ENCODE data around the gene HOXB5.

The HOXB5 gene

GRCh38 chr17:48593126-48593829 lies at the start of gene HOXB5:
HOXB5 (minus strand) TSS chr17:48593779; CDS start chr17:48593682, 97 bp downstream.
- DNase-seq: no peak

GRCh38 chr17:48642843-48643696 lies 49.5 kb upstream of the HOXB5 start:
- no peak for DNase-seq

DNA sequence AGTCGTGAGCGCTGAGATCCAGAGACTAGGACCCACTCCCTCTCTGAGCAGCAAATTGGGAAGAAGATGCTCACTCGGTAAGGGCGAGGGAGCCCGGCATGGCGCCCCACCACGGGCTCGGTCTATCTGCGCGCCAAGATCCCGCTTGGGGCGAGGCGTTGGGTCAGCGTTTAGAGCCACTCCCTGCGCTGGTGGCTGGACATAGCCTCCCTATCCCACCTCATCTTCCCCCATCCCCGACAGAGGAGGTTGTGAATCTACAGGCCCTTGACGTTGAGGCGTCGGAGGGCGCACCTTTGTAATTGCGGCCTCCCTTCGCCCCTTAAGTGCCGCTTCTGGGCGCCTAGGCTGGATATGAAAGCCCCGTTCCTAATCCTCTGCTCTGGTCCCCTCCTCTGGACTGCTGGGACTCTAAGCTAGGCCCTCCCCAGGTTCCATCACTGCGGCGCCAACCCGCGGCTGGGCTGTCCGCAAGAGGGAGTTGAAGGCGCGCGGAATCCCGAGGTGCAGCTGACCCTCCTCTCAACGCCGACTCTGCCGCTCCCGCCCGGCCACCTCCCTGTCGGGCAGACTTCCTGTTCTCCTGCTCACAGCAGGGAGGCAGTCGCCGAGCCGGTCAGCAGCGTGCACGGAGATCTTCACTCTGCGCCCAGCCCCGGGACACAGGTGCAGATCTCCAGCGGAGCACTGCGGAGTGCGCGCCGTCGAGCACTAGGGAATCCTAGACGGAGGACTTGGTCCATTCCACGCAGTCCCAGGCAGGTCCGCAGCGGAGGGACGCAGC lies 48.7 kb upstream of the HOXB5 start:
- no peak for DNase-seq

DNA sequence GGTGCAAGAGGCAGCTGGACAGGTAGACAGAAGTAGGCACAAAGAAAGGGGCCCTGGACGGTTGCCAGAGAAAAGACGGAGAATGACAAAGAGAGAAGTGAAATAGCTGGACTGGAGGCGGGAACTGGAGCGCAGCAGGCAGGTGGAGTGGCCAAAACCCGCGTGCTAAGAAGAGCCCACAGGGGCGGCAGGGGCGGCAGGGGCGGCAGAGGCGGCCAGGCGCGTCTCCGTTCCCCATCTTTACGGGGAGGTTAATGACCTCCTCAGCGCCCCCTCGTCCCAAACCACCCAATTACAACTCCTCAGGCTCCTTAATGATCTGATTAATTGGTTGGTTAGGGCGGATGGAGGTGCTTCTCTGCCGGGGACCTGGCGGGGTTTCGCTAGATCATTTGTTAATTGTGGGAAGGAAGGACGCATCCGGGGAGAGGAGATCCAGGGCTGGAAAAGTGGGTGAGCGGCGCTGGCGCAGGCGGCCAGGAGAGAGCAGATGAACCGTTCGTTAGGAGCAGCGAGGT lies 48.0 kb upstream of the HOXB5 start:
- no peak for DNase-seq

DNA sequence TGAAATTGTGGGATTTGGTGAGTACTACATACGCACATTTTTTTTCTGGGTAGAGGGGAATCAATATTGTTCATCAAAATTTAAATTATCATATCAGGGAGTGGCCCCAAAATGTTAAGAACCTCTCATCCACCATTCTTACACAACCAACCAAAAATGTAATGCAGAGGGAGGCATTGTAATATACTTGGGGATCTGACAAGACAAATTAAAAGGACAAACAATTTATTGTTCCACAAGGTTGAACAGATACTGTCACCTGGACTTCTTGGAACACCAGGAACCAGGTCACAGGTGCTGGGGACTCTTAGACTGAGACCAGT lies 47.2 kb upstream of the HOXB5 start:
- no peak for DNase-seq

GRCh38 chr17:48639982-48640857 lies 46.6 kb upstream of the HOXB5 start:
- DNase-seq: no peak

- no peak for DNase-seq
These were observed 45.6 kb upstream of the HOXB5 start for GRCh38 chr17:48639136-48639535.

- DNase-seq: no peak
These were observed 44.0 kb upstream of the HOXB5 start for GRCh38 chr17:48637323-48638260.

DNA sequence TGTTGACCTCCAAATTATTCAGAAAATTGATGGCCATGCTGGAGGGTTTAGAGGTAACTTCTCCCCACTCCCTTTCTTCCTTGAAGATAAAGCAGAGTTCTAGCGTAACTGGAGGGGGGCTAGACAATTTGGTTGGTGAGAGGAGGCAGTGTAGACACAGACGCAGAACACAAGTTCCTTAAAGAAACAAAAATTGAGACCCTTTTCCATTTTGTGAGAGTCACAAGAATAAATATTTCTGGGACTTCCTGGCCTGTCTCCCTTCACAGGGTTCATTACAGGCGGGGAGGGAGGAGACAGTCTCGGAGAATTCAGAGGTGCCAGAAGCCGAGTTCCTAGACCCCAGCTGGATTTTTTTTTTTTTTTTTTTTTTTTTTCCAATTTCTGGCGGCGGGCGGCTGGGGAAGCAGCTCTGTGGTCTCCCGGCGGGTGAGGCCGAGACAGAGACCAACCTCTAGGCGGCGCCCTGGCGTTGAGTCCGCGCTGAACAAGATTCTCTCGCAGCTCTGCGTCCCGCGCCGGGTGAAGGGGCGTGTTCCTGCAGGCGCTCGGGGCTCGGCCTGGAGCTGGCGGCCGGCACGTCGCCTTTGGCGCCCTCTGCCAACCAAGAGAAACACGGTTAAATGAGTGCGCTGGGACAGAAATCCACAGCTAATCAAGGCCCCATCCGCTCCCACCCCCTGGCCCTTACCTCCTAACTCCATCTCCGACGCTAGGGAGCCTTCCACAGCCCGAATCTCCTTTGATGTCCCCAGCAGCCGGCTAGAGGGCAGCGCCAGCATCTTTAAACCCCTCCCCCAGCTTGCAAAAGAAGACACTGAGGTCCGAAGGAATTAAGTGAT lies 42.8 kb upstream of the HOXB5 start:
- peak; percentile 68 for DNase-seq

- DNase-seq: no peak
These were observed 41.1 kb upstream of the HOXB5 start for GRCh38 chr17:48634493-48635208.

- DNase-seq: no peak
These were observed 39.7 kb upstream of the HOXB5 start for GRCh38 chr17:48633266-48633677.

DNA sequence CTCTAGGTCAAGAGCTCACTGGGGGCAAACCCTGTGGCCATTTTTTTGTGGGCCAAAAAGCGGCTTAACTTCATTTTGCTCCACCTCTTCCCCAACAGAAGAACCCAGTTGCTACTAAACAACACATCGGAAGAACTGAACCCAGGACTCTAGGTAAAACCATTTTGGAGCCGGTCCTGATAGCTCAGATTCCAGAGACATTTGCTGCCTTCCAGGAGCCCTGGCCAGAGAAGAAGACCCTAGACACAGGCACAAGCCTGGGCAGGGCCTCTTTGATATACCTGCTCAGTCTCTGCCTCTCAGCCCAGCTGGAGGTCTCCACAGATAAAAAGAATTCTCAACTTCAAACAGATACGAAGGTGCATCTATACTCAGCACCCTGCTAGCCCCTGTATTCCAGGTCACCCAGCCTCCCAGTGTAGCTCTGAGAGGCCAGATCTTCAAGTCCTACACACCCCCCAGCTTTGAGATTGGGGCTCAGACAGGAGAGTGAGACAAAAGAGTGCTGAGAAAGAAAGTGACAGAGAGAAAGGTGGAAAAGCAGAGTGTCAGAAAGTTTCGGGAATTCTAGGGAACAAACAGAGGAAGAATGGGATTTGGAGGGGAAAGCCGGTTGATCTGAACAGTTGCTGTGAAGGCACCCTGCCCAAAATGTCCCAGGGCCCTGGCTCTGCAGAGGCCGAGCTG lies 39.1 kb upstream of the HOXB5 start:
- no peak for DNase-seq

GRCh38 chr17:48631693-48632578 lies 38.4 kb upstream of the HOXB5 start:
- no peak for DNase-seq

DNA sequence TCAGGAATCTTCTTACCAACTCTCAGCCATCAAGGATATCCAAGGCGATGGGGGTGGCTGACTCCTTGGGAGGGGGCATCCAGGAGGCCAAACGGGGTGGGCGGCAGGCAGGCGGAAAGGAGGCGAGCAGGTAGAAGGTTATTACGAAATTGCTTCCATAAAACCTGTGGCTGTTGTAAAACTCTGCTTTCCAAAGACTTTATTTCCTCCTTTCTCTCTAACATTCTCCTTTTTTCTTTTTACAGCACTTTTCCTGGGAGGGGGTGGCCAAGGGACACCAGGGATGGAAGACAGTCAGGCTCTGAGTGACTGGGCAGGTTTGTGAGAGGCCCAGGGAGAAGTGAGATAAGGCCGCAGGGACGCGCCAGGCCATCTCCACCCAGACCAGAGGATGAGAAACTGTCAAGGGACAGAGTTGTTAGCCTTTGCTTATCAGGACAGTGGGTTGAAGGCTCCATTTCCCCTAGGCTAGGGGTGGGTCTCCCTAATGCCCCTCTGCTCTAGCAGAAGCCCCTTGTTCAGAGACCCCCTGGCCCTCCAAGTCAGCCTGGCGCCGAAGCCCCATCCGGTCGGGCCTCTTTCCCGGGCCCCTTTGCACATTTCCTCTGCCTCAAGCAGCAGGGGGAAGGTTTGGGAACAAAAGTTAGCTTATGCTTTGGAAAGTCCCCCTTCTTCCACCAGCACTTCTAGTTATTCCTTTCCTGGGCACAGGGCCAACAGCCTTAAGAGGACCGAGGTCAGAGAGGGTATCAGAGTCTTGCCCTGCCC lies 37.5 kb upstream of the HOXB5 start:
- no peak for DNase-seq

GRCh38 chr17:48630009-48630924 lies 36.7 kb upstream of the HOXB5 start:
- DNase-seq: no peak

DNA sequence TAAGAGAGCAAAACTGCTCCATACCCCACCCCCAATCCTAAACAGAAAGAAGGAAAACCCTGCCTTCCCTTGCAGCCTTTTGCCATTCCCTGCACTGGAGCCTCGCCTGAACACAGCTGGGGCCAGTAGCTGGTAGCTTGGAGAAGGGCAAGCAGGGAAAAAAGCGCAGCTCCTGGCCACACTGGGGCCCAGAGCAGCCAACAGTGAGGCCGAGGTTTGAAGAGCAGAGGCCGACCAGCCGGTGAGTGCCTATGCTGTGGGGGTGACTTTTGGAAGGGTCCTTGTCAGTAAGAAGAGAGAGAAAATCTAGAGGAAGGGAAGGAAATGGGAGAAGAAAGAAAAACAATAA lies 35.8 kb upstream of the HOXB5 start:
- DNase-seq: no peak
